IMR-90 (cell line): Measurements from ENCODE around the gene PIAS4.

Experiments
- BHLHE40 ChIP-seq: fragments of 150-350 bp; IDR thresholded peaks from 2 replicates; pipeline ENCODE4 v1.6.1; 2016; ENCODE audit warnings: mild to moderate bottlenecking, low read depth, low read length
- CEBPB ChIP-seq: IDR thresholded peaks from 2 replicates; pipeline ENCODE4 v1.6.1; 2012; ENCODE audit warnings: low read depth, low read length, improper control_type of control experiment
- CHD1 ChIP-seq: IDR thresholded peaks from 2 replicates; pipeline ENCODE4 v1.6.1; 2012; ENCODE audit warnings: low read depth, low read length, improper control_type of control experiment
- ELK1 ChIP-seq: fragments of 150-350 bp; IDR thresholded peaks from 2 replicates; pipeline ENCODE4 v1.6.1; 2016; ENCODE audit warnings: low read depth, mild to moderate bottlenecking, low read length, moderate library complexity, borderline replicate concordance
- FOS ChIP-seq: fragments of 150-350 bp; IDR thresholded peaks from 2 replicates; pipeline ENCODE4 v1.6.1; 2016; ENCODE audit warnings: low read depth, low read length
- MAFK ChIP-seq: IDR thresholded peaks from 2 replicates; pipeline ENCODE4 v1.6.1; 2012; ENCODE audit warnings: low read depth, low read length, improper control_type of control experiment
- MXI1 ChIP-seq: IDR thresholded peaks from 2 replicates; pipeline ENCODE4 v1.6.1; 2012; ENCODE audit warnings: low read depth, mild to moderate bottlenecking, low read length, moderate library complexity, borderline replicate concordance
- POLR2A ChIP-seq: IDR thresholded peaks from 2 replicates; pipeline ENCODE4 v1.6.1; 2012; ENCODE audit warnings: mild to moderate bottlenecking, low read depth, low read length
- RAD21 ChIP-seq: IDR thresholded peaks from 2 replicates; pipeline ENCODE4 v1.6.1; 2012; ENCODE audit warnings: low read length, improper control_type of control experiment
- RCOR1 ChIP-seq: IDR thresholded peaks from 2 replicates; pipeline ENCODE4 v1.6.1; 2012; ENCODE audit warnings: mild to moderate bottlenecking, low read length, improper control_type of control experiment; ENCODE audit not compliant: insufficient replicate concordance
- RFX5 ChIP-seq: IDR thresholded peaks from 2 replicates; pipeline ENCODE4 v1.8.0; 2012; ENCODE audit warnings: low read depth, mild to moderate bottlenecking, low read length, moderate library complexity
- SMC3 ChIP-seq: fragments of 150-350 bp; IDR thresholded peaks from 2 replicates; pipeline ENCODE4 v1.6.1; 2016; ENCODE audit warnings: low read depth, mild to moderate bottlenecking, antibody characterized with exemption, low read length, moderate library complexity
- USF2 ChIP-seq: fragments of 150-350 bp; IDR thresholded peaks from 2 replicates; pipeline ENCODE4 v1.6.1; 2017; ENCODE audit warnings: mild to moderate bottlenecking, antibody characterized with exemption, low read length, low read depth
- TF ChIP-seq, protein P1 (sequence below): conservative IDR thresholded peaks from 2 replicates; pipeline ENCODE4 v1.5.1; 2012; ENCODE audit warnings: mild to moderate bottlenecking, low read depth, low read length, improper control_type of control experiment

DNA sequence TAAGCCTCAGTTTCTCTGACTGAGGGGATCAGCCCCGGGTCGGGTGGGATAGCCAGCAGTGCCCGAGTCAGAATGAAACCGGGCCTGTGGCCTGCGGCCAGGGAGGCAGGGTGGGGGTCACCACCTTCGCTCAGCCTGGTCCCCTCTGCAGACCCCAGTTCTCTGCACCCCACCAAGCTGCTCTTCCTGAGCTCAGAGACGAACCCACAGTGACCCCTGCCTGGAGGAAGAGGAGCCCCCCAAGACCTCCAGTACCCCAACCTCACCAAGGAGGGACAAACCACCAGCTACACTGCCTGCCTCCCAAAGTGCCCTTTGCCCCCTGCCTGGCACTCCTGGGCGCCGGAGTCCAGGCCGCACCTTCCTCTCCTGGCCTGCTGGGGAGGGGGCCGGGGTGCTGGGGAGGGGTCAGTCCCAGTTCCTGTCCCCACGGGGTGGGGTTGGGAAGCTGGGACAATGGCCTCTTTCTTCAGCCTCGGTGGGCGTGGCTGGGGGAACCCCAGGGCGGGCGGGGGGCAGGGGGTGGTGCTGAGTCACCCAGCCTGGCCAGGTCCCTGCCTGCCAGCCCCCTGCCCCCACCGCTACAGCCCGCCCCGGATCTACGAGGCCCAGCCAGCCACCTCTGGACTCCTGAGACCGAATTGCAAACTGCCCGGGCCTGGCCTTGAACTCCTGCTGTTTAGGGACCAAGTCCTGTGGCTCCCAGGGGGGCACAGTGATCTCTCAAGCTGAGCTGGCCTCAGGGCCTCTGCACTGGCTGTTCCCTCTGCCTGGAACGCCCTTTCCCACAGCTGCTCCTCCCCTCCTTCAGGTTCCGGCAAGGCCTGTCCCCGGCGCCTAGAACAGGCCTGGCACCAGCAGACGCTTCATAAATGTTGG is 44.8 kb downstream of the PIAS4 start:
- TF ChIP-seq, protein P1, sequence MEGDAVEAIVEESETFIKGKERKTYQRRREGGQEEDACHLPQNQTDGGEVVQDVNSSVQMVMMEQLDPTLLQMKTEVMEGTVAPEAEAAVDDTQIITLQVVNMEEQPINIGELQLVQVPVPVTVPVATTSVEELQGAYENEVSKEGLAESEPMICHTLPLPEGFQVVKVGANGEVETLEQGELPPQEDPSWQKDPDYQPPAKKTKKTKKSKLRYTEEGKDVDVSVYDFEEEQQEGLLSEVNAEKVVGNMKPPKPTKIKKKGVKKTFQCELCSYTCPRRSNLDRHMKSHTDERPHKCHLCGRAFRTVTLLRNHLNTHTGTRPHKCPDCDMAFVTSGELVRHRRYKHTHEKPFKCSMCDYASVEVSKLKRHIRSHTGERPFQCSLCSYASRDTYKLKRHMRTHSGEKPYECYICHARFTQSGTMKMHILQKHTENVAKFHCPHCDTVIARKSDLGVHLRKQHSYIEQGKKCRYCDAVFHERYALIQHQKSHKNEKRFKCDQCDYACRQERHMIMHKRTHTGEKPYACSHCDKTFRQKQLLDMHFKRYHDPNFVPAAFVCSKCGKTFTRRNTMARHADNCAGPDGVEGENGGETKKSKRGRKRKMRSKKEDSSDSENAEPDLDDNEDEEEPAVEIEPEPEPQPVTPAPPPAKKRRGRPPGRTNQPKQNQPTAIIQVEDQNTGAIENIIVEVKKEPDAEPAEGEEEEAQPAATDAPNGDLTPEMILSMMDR = no peak
- no peak for TF ChIP-seq RAD21
- no peak for TF ChIP-seq SMC3
- TF ChIP-seq POLR2A = no peak
- TF ChIP-seq ELK1 = no peak
- no peak for TF ChIP-seq MAFK
- TF ChIP-seq RFX5 = no peak
- TF ChIP-seq FOS = no peak
- TF ChIP-seq CEBPB = no peak
- TF ChIP-seq RCOR1 = no peak
- no peak for TF ChIP-seq MXI1
- no peak for TF ChIP-seq USF2
- TF ChIP-seq BHLHE40 = no peak
- TF ChIP-seq CHD1 = no peak
